HG02943 (cell line): ENCODE data around the gene RAPSN.
A peak's percentile ranks its signal among the peaks of the same experiment; 100 is the strongest.

Source experiments
- ATAC-seq: cut with Tn5 transposase; IDR thresholded peaks from one replicate; pipeline ENCODE4 v1.9.1; 2021; ENCODE audit warnings: mild to moderate bottlenecking, low read depth, moderate library complexity; ENCODE audit not compliant: unreplicated experiment

Gene RAPSN

GRCh38 chr11:47436726-47437125 lies 12.2 kb downstream of the RAPSN start:
- no peak for ATAC-seq

- ATAC-seq: no peak
Observed at GRCh38 chr11:47435687-47436086, 13.2 kb downstream of the RAPSN start.

- no peak for ATAC-seq
Observed at GRCh38 chr11:47434011-47434786, 14.7 kb downstream of the RAPSN start.

- ATAC-seq: no peak
Observed at GRCh38 chr11:47433157-47433556, 15.8 kb downstream of the RAPSN start.

- ATAC-seq: no peak
Observed at GRCh38 chr11:47431356-47432083, 17.4 kb downstream of the RAPSN start.

- no peak for ATAC-seq
Observed at GRCh38 chr11:47430524-47430923, 18.4 kb downstream of the RAPSN start.

- peak; percentile 91 for ATAC-seq
Observed at GRCh38 chr11:47426062-47426956, 22.6 kb downstream of the RAPSN start, which contains the start of gene PSMC3. Gene PSMC3 (minus strand): TSS chr11:47426439. CDS start chr11:47426279, 160 bp downstream.

GRCh38 chr11:47425611-47426010 lies 23.3 kb downstream of the RAPSN start:
- ATAC-seq: no peak

GRCh38 chr11:47418454-47419259 lies 30.3 kb downstream of the RAPSN start:
- ATAC-seq: no peak

GRCh38 chr11:47417712-47418111 lies 31.2 kb downstream of the RAPSN start:
- ATAC-seq: no peak

- ATAC-seq: no peak
Observed at GRCh38 chr11:47415949-47416472, 32.9 kb downstream of the RAPSN start.

- no peak for ATAC-seq
Observed at GRCh38 chr11:47415091-47415854, 33.7 kb downstream of the RAPSN start.

- ATAC-seq: no peak
Observed at GRCh38 chr11:47414685-47415070, 34.3 kb downstream of the RAPSN start.

- no peak for ATAC-seq
Observed at GRCh38 chr11:47413908-47414684, 34.8 kb downstream of the RAPSN start.

- no peak for ATAC-seq
Observed at GRCh38 chr11:47413351-47413750, 35.6 kb downstream of the RAPSN start.

- no peak for ATAC-seq
Observed at GRCh38 chr11:47411884-47412746, 36.8 kb downstream of the RAPSN start.
